ENCODE results near the gene MCC.

DNA sequence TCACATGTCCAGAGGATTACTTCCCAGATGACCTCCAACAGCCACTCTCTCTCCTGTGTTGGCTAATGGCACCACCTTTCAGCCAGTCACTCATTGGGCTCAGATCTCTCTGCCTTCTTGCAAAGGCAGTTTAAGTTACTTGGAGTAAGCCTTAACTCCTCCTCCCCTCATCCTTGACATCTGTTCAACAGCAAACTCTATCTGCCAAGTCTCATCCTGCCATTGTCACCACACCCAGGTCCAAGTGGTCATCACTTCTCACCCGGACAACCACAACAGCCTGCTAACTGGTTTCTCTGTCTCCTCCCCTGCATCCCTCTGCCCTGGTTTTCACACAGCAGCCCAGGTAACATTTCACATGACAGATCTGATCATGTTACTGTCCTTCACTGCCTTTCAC lies 453.2 kb downstream of the MCC start:
- TF ChIP-seq, protein P1, sequence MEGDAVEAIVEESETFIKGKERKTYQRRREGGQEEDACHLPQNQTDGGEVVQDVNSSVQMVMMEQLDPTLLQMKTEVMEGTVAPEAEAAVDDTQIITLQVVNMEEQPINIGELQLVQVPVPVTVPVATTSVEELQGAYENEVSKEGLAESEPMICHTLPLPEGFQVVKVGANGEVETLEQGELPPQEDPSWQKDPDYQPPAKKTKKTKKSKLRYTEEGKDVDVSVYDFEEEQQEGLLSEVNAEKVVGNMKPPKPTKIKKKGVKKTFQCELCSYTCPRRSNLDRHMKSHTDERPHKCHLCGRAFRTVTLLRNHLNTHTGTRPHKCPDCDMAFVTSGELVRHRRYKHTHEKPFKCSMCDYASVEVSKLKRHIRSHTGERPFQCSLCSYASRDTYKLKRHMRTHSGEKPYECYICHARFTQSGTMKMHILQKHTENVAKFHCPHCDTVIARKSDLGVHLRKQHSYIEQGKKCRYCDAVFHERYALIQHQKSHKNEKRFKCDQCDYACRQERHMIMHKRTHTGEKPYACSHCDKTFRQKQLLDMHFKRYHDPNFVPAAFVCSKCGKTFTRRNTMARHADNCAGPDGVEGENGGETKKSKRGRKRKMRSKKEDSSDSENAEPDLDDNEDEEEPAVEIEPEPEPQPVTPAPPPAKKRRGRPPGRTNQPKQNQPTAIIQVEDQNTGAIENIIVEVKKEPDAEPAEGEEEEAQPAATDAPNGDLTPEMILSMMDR (IDR thresholded peaks at IDR 0.05; ENCODE audit: insufficient read depth, low read length) = no peak
- TF ChIP-seq GABPA (IDR thresholded peaks at IDR 0.05; ENCODE audit: low read depth) (no peak), POLR2AphosphoS5 (IDR thresholded peaks at IDR 0.05; ENCODE audit: low read depth) (no peak), SPI1 (IDR thresholded peaks at IDR 0.05; ENCODE audit: borderline replicate concordance, low read depth) (no peak)
- TF ChIP-seq, protein P2, sequence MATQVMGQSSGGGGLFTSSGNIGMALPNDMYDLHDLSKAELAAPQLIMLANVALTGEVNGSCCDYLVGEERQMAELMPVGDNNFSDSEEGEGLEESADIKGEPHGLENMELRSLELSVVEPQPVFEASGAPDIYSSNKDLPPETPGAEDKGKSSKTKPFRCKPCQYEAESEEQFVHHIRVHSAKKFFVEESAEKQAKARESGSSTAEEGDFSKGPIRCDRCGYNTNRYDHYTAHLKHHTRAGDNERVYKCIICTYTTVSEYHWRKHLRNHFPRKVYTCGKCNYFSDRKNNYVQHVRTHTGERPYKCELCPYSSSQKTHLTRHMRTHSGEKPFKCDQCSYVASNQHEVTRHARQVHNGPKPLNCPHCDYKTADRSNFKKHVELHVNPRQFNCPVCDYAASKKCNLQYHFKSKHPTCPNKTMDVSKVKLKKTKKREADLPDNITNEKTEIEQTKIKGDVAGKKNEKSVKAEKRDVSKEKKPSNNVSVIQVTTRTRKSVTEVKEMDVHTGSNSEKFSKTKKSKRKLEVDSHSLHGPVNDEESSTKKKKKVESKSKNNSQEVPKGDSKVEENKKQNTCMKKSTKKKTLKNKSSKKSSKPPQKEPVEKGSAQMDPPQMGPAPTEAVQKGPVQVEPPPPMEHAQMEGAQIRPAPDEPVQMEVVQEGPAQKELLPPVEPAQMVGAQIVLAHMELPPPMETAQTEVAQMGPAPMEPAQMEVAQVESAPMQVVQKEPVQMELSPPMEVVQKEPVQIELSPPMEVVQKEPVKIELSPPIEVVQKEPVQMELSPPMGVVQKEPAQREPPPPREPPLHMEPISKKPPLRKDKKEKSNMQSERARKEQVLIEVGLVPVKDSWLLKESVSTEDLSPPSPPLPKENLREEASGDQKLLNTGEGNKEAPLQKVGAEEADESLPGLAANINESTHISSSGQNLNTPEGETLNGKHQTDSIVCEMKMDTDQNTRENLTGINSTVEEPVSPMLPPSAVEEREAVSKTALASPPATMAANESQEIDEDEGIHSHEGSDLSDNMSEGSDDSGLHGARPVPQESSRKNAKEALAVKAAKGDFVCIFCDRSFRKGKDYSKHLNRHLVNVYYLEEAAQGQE (IDR thresholded peaks at IDR 0.05; ENCODE audit: insufficient replicate concordance, low read depth) = no peak
